ENCODE measurements around the gene TENT4B. TPM values are rescaled to one million over a fixed set of nuclear protein-coding genes. Genes with fewer than 3 reads are reported as not detected.
"Not testable (repeated sequence)": the region's sequence is repeated elsewhere in the genome, so short reads cannot be mapped to it uniquely, and the experiment has no call there.

Gene TENT4B
- total RNA-seq, 2 experiments from 2014 or later: 18.6 to 19.7 TPM

- no peak overlapping the region for H3K27ac Mint-ChIP-seq
- no peaks in the 10 kb centered on the region for H3K27me3 Mint-ChIP-seq
- peaks cover 18% of the 10 kb centered on the region for H3K36me3 Mint-ChIP-seq
- no peaks in the 10 kb centered on the region for H3K9me3 Mint-ChIP-seq
- peaks cover 54% of the 10 kb centered on the region for H3K4me1 Mint-ChIP-seq
- no peak overlapping the region for H3K4me3 Mint-ChIP-seq
- DNase-seq: no peak
Observed at GRCh38 chr16:50169555-50170096, 16.5 kb downstream of the TENT4B start.

DNA sequence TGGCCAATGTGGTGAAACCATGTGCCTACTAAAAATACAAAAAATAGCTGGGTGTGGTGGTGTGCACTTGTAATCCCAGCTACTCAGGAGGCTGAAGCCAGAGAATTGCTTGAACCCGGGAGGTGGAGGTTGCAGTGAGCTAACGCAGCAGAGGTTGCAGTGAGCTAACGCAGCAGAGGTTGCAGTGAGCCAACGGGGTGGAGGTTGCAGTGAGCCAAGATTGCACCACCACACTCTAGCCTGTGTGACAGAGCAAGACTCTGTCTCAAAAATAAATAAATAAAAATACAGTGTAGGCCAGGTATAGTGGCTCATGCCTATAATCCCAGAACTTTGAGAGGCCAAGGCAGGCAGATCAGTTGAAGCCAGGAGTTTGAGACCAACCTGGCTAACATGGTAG lies 18.7 kb downstream of the TENT4B start:
- H3K9me3 Mint-ChIP-seq, DNase-seq, H3K4me3 Mint-ChIP-seq, H3K27ac Mint-ChIP-seq, H3K27me3 Mint-ChIP-seq: not testable (repeated sequence)
- Mint-ChIP-seq H3K4me1 (peaks cover 53% of the 10 kb centered on the region), H3K36me3 (peaks cover 23% of the 10 kb centered on the region)

- DNase-seq: no peak
- H3K9me3 Mint-ChIP-seq: no peaks in the 10 kb centered on the region
- H3K36me3 Mint-ChIP-seq: peaks cover 20% of the 10 kb centered on the region
- peaks cover 51% of the 10 kb centered on the region for H3K4me1 Mint-ChIP-seq
- H3K27me3 Mint-ChIP-seq: no peaks in the 10 kb centered on the region
- peak overlapping the region; percentile 6 for H3K27ac Mint-ChIP-seq
- H3K4me3 Mint-ChIP-seq: no peak overlapping the region
Observed at GRCh38 chr16:50172195-50172922, 19.3 kb downstream of the TENT4B start.

DNA sequence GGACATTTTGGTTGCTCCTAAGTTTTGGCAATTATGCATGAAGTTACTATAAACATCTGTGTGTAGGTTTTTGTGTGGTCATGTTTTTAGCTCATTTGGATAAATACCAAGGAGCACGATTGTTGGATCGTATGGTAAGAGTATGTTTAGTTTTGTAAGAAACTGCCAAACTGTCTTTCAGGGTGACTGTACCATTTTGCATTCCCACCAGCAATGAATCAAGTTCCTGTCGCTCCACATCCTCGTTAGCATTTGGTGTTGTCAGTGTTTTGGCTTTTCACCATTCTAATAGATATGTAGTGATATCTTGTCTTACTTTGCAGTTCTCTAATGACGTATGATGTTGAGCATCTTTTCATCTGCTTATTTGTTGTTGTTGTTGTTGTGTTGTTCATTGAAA lies 20.2 kb downstream of the TENT4B start:
- peaks cover 56% of the 10 kb centered on the region for H3K4me1 Mint-ChIP-seq

DNA sequence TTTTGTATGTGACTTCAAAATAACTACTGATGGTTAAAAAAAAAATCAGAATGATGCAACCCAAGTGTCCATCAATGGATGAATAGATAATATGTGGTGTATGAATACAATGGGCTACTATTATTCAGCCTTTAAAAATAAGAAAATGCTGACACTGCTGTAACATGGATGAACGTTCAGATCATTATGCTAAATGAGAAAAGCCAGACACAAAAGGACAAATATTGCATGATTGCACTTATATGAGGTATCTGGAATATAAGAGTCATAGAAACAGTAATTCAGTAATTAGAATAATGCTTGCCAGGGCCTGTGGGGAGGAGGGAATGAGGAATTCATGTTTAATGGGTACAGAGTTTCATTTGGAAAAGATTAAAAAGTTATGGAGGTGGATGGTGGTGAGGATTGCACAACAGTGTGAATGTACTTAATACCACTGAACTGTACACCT lies 25.4 kb downstream of the TENT4B start:
- no peaks in the 10 kb centered on the region for H3K9me3 Mint-ChIP-seq
- H3K36me3 Mint-ChIP-seq: peaks cover 11% of the 10 kb centered on the region
- no peak overlapping the region for H3K27ac Mint-ChIP-seq
- peaks cover 46% of the 10 kb centered on the region for H3K4me1 Mint-ChIP-seq
- no peak for DNase-seq
- no peak overlapping the region for H3K4me3 Mint-ChIP-seq
- no peaks in the 10 kb centered on the region for H3K27me3 Mint-ChIP-seq

More for the DNA sequence above, 20.2 kb downstream of the TENT4B start:
- DNase-seq: no peak
- Mint-ChIP-seq H3K36me3 (peaks cover 15% of the 10 kb centered on the region), H3K4me3 (no peak overlapping the region), H3K27ac (peak overlapping the region; percentile 25), H3K27me3 (no peaks in the 10 kb centered on the region), H3K9me3 (no peaks in the 10 kb centered on the region)

DNA sequence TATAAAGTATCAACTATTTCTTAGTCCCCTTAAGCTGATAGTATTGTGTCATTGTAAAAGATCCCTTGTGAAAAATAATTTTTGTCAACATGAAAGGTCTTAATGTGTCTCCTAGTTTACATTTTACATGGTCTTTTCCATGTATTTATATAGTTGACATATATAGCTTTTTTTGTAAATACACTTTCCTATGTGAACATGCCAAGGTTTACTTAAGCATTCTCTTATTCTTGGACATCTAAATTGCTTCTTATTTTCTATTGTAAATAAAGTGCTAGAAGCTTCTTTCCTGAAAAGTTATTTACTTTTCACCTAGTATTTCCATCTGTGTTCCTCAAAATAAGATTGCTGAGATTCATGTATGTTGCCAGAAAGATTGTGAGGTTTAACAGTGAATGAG lies 29.3 kb downstream of the TENT4B start:
- Mint-ChIP-seq H3K27me3 (no peaks in the 10 kb centered on the region), H3K4me3 (no peak overlapping the region), H3K9me3 (no peaks in the 10 kb centered on the region), H3K27ac (no peak overlapping the region), H3K36me3 (peaks cover 6% of the 10 kb centered on the region), H3K4me1 (peaks cover 47% of the 10 kb centered on the region)
- no peak for DNase-seq

DNA sequence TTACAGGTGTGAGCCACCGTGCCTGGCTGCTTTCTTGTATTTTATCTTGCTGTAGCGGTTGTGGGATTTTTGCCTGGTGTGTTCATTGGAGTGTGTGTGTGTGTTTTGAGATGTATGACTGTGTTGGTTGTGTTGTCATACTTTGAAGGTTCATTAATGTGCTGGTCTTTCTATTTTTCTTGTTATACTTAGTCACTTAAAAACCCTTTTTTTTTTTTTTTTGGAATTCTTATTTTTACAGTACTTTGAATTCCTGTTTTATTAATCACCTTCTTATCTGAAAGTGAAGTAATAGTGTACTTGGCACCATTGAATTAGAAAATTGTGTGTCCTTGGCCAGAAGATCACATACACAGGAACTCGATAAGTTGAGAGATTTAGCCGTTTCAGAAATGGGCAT lies 30.2 kb downstream of the TENT4B start:
- DNase-seq: no peak
- Mint-ChIP-seq H3K27me3 (no peaks in the 10 kb centered on the region), H3K36me3 (peaks cover 6% of the 10 kb centered on the region), H3K4me1 (peaks cover 41% of the 10 kb centered on the region), H3K9me3 (no peaks in the 10 kb centered on the region), H3K4me3 (no peak overlapping the region), H3K27ac (no peak overlapping the region)

- Mint-ChIP-seq H3K4me1 (peaks cover 42% of the 10 kb centered on the region), H3K4me3 (no peak overlapping the region), H3K36me3 (peaks cover 2% of the 10 kb centered on the region), H3K27me3 (no peaks in the 10 kb centered on the region), H3K27ac (no peak overlapping the region), H3K9me3 (no peaks in the 10 kb centered on the region)
- DNase-seq: no peak
Observed at GRCh38 chr16:50185005-50185505, 31.9 kb downstream of the TENT4B start.

DNA sequence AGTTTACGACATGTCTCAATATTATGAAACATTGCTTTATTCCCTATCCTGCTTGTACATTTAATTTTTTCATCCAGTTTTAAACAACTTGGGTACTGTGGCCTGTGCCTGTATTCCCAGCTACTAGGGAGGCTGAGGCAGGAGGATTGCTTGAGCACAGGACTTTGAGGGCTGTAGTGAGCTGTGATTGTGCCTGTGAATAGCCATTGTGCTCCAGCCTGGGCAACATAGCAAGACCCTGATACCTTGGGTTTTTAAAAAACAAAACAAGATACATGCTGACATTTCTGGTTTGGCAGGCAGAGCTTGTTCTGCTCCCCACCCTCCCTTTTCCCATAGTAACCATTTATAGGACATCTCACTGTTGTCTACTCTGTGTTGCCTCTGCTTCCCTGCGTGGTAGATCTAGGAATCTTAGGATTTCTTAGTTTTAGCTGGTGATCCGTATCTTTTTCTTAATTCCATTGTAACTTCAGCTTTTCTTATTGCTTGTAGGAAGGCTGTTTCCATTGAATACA lies 35.6 kb downstream of the TENT4B start:
- Mint-ChIP-seq H3K9me3 (no peaks in the 10 kb centered on the region), H3K4me1 (peaks cover 48% of the 10 kb centered on the region), H3K4me3 (no peak overlapping the region), H3K36me3 (peaks cover 7% of the 10 kb centered on the region), H3K27ac (no peak overlapping the region), H3K27me3 (no peaks in the 10 kb centered on the region)
- no peak for DNase-seq

- Mint-ChIP-seq H3K4me1 (peaks cover 50% of the 10 kb centered on the region), H3K27ac (no peak overlapping the region), H3K9me3 (no peaks in the 10 kb centered on the region), H3K4me3 (no peak overlapping the region), H3K27me3 (no peaks in the 10 kb centered on the region), H3K36me3 (peaks cover 9% of the 10 kb centered on the region)
- no peak for DNase-seq
Observed at GRCh38 chr16:50190292-50190691, 37.2 kb downstream of the TENT4B start.

- H3K4me1 Mint-ChIP-seq: peaks cover 60% of the 10 kb centered on the region
- no peak overlapping the region for H3K4me3 Mint-ChIP-seq
Observed at GRCh38 chr16:50192386-50193050, 39.4 kb downstream of the TENT4B start.

GRCh38 chr16:50193594-50193993 lies 40.5 kb downstream of the TENT4B start:
- no peak overlapping the region for H3K4me3 Mint-ChIP-seq
- no peak for DNase-seq
- no peaks in the 10 kb centered on the region for H3K27me3 Mint-ChIP-seq
- no peaks in the 10 kb centered on the region for H3K9me3 Mint-ChIP-seq
- H3K27ac Mint-ChIP-seq: no peak overlapping the region
- peaks cover 12% of the 10 kb centered on the region for H3K36me3 Mint-ChIP-seq
- peaks cover 59% of the 10 kb centered on the region for H3K4me1 Mint-ChIP-seq

More at GRCh38 chr16:50192386-50193050, 39.4 kb downstream of the TENT4B start:
- H3K27ac Mint-ChIP-seq: no peak overlapping the region
- H3K36me3 Mint-ChIP-seq: peaks cover 9% of the 10 kb centered on the region
- no peak for DNase-seq
- H3K9me3 Mint-ChIP-seq: no peaks in the 10 kb centered on the region
- H3K27me3 Mint-ChIP-seq: no peaks in the 10 kb centered on the region

- DNase-seq: no peak
- H3K27ac Mint-ChIP-seq: no peak overlapping the region
- H3K27me3 Mint-ChIP-seq: no peaks in the 10 kb centered on the region
- no peak overlapping the region for H3K4me3 Mint-ChIP-seq
- peaks cover 59% of the 10 kb centered on the region for H3K4me1 Mint-ChIP-seq
- H3K36me3 Mint-ChIP-seq: peaks cover 12% of the 10 kb centered on the region
- H3K9me3 Mint-ChIP-seq: no peaks in the 10 kb centered on the region
Observed at GRCh38 chr16:50195276-50195675, 42.2 kb downstream of the TENT4B start.

DNA sequence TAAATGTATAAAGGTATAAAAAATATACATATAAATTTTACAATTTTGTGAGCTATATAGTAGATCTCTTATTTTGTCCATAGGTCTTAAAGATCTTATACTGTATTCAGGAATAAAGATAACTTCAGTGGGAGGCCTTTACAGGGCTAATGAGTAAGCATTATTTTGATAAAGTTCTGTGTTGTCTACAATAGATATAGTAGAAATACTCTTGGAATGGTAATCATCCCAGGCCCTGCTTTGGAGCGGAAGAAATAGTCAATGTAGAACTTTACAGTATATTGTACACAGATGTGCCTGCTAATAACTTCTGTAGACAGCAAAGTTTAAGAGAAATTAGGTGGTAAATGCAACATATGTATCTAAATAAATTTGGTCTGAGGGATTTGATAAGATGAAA lies 42.6 kb downstream of the TENT4B start:
- no peak overlapping the region for H3K27ac Mint-ChIP-seq
- H3K36me3 Mint-ChIP-seq: peaks cover 12% of the 10 kb centered on the region
- H3K27me3 Mint-ChIP-seq: no peaks in the 10 kb centered on the region
- H3K4me3 Mint-ChIP-seq: no peak overlapping the region
- peaks cover 55% of the 10 kb centered on the region for H3K4me1 Mint-ChIP-seq
- no peaks in the 10 kb centered on the region for H3K9me3 Mint-ChIP-seq
- no peak for DNase-seq

- peaks cover 12% of the 10 kb centered on the region for H3K36me3 Mint-ChIP-seq
- no peak overlapping the region for H3K4me3 Mint-ChIP-seq
- no peaks in the 10 kb centered on the region for H3K27me3 Mint-ChIP-seq
- no peak overlapping the region for H3K27ac Mint-ChIP-seq
- peaks cover 67% of the 10 kb centered on the region for H3K4me1 Mint-ChIP-seq
- no peak for DNase-seq
- H3K9me3 Mint-ChIP-seq: no peaks in the 10 kb centered on the region
Observed at GRCh38 chr16:50197582-50197981, 44.5 kb downstream of the TENT4B start.
